HEK293T (cell line): ENCODE data around the gene HCFC2.

Experiments used
- ARNT ChIP-seq: fragments of 450-650 bp; IDR thresholded peaks from 2 replicates; pipeline ENCODE4 v1.6.1; 2017; ENCODE audit warnings: mild to moderate bottlenecking
- BHLHE40 ChIP-seq: fragments of 450-650 bp; IDR thresholded peaks from 2 replicates; pipeline ENCODE4 v1.6.1; 2016; ENCODE audit warnings: mild to moderate bottlenecking, moderate library complexity, borderline replicate concordance
- ELF4 ChIP-seq: fragments of 450-650 bp; IDR thresholded peaks from 2 replicates; pipeline ENCODE4 v1.6.1; 2017; ENCODE audit warnings: antibody characterized with exemption
- FOXK2 ChIP-seq: fragments of 450-650 bp; IDR thresholded peaks from 2 replicates; pipeline ENCODE4 v1.6.1; 2016; ENCODE audit warnings: mild to moderate bottlenecking
- FOXM1 ChIP-seq: fragments of 450-650 bp; IDR thresholded peaks from 2 replicates; pipeline ENCODE4 v1.6.1; 2017; ENCODE audit warnings: mild to moderate bottlenecking, borderline replicate concordance
- SP1 ChIP-seq: fragments of 450-650 bp; IDR thresholded peaks from 2 replicates; pipeline ENCODE4 v1.6.1; 2017
- ZNF384 ChIP-seq: fragments of 450-650 bp; IDR thresholded peaks from 2 replicates; pipeline ENCODE4 v1.6.1; 2016
- TF ChIP-seq, protein P1 (sequence below): fragments of 450-650 bp; IDR thresholded peaks from 2 replicates; pipeline ENCODE4 v1.6.1; 2016

GRCh38 chr12:104073699-104074098 lies 9.4 kb downstream of the HCFC2 start:
- no peak for TF ChIP-seq ZNF384
- no peak for TF ChIP-seq SP1
- no peak for TF ChIP-seq ELF4
- TF ChIP-seq BHLHE40, result no peak
- TF ChIP-seq, protein P1, sequence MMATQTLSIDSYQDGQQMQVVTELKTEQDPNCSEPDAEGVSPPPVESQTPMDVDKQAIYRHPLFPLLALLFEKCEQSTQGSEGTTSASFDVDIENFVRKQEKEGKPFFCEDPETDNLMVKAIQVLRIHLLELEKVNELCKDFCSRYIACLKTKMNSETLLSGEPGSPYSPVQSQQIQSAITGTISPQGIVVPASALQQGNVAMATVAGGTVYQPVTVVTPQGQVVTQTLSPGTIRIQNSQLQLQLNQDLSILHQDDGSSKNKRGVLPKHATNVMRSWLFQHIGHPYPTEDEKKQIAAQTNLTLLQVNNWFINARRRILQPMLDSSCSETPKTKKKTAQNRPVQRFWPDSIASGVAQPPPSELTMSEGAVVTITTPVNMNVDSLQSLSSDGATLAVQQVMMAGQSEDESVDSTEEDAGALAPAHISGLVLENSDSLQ, result no peak
- no peak for TF ChIP-seq FOXM1
- no peak for TF ChIP-seq ARNT
- TF ChIP-seq FOXK2, result no peak
